GM18520 (cell line): Measurements from ENCODE around the gene ASAP3.

Source experiments
- ATAC-seq: cut with Tn5 transposase; IDR thresholded peaks from one replicate; pipeline ENCODE4 v1.9.1; 2021; ENCODE audit not compliant: unreplicated experiment

ASAP3 gene

DNA sequence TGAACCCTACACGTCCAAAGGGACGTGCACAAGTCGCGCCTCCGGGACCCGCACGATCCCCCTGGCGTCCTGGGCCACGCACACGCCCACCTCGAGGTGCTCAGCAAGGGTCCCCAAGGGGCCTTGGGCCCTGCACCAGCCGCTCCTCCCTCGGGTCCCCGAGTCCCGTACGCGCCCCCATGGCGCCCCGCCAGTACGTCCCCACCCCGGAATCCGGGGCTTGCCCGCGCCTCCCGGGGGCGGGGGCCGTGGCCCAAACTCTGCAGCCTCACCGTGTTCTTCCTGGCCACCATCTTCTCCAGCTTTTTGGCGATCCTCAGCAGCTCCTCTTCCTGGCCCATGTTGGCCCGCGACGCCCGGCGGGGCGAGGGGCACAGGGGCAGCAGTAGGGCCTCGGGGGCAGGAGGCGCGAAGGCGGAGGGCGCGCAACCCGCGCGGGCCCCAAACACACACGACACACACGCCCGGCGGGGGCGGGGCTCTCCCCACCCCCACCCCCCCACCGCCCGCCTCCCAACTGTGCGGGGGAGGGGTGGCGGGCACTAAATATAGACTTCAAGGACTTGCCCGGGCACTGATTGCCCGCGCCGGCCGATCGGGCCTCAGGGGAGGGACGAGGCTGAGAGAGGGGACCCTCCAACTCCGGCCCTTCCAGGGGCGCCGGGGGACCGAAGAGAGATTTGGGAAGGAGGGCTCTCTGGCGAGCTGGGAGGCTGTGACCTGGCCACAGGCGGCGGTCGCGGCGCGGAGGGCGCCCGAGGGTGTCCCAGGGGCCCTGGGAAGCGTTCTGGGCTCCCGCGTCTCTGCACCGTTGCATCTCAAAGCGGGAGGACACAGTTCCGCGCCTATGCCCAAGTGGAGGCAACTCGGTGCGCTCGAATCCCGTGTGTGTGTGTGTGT, 59.4 kb downstream of the ASAP3 start, which contains the start of gene TCEA3:
Gene TCEA3 (minus strand): TSS at position 456 of the 900 bp plus-strand sequence. CDS start 115 bp downstream, at position 341.
- no peak for ATAC-seq

DNA sequence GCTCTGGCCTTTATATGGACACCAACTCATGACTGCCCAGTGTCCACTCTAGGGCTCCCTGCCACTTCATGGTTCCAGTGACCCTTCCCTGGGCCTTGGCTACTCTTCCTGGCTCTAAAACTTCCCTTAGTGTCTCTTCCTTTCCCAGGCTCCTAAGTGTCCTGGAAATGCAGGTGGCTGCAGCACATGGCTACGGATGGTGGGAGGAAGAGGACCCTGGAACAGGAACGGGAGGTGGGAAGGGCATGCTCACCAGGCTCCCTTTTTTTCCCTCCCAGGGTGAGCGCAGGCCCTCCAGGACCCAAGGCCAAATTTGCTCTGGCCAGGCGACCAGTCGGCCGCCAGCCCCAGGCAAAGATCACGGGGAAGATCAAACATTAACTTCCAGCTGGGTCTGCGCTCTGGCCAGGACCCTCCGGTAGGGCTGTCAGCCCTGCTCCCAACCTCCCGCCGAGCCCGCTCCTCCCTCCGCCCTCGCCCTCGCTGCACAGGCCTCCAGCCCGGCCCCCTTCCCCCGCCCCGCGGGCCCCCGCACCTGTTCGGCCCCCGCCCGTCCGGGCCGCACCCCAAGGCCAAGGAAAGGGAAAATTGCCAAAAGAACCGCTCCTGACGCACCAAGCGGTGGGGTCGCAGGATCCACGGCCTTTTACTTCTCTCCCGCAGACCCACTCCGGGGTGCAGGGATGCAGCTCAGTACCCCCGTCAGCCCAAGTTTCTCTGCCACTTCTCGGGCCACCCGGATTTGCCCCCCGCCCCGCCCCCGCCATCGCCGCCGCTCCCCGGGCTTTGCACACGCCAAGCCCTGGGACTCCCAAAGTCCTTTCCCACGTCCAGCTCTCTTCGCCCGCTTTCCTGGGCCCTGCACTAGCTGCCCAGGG, 60.3 kb downstream of the ASAP3 start:
- no peak for ATAC-seq

DNA sequence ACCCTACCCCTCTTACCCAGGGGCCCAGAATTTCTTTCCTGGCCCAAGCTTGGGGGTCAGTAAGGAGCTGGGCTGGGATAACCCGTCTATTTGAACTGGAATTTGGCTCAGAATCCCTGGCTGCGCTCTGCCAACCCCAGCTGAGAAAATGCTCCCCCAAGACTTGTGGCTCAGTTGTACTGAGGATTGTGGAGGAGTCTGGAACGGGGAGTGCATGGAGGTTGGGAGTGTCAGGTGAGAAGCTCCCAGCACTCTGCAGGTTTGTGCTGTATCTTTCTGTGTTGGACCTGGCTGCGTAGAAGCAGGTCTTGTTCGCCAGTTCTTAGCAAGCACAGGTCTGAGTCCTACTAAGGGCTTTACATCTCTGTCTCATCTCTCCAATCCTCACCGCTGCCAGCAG, 61.0 kb downstream of the ASAP3 start:
- ATAC-seq = no peak

DNA sequence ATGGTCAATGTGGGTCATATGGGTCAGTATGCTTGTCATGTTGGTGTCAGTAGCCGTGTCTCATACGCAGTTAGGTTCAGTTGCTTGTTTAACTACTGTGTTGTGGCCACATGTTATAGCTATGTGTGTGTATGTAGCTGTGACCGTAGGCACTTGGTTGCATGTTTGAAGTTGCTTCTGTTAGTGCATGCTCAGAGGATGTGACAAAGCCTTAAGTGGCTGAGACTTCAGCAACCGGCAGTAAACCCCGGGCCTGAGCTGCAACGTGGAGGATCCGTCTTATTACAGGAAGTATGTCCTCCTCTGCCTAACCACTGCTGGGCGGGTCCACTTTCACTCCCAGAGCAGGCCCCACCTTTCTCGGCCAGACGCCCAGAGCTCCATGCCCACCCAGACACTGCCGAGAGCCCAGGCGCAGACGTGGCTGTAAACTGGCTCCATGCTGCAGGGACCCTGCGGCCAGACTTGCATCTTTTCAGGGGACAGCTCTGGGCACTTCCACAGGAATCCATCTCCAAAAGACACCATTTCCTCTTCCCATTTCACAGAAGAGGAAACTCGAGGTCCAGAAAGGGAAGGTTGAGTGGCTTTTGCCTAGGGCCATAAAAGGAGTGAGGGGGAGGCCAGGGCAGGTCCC, 61.6 kb downstream of the ASAP3 start:
- no peak for ATAC-seq

DNA sequence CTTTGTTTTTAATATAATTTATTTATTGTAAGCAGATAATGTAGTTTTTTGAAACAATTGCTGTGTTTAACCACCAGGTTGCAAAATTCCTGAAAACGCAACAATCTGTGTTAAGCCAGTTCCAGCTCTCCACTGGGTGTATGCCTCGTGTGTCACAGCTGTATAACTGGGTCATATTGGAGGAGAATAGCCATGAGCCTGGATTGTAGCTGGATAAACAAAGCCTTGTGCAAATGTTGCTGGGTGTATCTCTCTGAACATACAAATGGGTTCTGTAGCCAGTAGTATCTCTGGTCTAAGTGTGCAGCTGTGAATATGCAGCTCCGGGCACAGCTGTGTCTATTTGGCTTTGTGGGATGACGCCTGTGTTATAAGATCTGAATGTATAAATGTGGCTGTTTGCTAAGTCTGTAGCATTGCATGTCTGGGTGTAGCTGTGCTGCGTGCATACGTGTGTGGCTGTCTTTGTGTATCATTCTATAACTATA, 62.2 kb downstream of the ASAP3 start:
- no peak for ATAC-seq

DNA sequence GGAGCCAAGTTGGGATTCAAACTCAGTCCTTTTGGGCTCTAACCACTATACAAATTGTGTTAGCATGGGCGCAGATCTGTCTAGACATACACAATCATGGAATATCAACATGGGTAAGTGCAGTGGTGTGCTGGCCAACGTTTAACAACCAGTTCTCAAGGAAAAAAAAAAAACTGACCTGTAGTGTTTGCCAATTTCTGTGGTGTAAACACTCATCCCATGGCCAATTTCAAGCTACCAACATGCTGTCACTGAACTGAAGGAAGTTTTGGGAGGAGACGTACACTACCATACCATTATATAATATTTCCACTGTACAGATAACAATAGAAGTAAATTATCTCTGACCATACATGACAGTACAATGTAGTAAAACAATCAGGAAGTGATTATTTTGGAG, 62.6 kb downstream of the ASAP3 start:
- ATAC-seq = no peak

DNA sequence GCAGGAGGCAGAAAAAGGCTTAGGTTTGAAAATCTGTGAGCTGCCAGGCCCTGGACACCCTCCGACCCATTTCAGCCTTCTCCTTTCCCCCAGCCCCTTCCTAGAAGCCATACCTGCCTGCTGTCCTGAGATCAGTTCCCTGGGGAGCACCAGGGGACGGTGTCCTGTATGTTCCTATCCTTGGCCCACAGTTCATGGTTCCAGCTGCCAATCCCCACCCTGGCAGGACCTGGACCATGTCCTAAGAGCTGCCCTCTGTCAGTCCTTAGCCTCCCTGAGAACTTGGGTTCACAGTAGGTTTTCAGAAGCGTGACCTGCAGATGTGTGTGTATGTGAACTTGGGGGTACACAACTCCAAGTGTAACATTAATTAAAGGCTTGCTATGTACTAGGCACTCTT, 63.2 kb downstream of the ASAP3 start:
- no peak for ATAC-seq

DNA sequence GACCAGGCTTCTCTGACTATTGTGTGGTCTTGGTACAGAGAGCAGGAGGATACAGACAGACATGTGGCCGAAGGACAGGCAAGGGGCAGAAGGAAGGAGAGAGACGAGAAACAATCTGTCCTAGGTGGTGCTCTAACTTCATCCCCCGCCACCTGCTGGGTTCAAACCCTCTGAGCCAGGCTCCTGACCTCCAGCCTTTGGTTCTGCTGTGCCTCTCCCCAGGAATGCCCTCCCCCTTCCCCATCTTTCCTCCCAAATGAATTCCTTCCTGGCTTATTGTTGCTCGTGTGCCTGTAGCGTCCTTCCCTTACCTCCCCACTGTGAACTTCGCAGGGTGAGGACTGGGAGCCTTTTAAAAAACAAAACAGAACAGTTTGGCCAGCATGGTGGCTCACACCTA, 64.8 kb downstream of the ASAP3 start:
- ATAC-seq = no peak

DNA sequence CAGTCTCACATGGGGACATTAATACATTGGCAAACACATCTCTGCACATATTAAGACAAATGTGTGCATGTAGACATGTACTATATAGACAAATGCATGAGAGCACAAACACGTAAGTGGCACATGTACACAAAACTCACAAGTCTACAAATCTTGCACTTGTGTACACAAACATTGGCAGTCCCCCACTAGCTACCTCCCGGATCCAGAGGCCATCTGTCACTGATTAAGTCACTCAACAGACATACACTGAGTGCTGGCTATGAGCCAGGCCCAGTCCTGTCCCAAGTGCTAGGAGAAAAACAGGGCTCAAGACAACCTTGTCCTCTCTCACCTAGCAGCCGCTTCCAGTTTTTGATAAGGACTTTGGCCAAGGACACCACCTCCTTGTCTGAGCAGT, 66.4 kb downstream of the ASAP3 start:
- ATAC-seq = no peak

DNA sequence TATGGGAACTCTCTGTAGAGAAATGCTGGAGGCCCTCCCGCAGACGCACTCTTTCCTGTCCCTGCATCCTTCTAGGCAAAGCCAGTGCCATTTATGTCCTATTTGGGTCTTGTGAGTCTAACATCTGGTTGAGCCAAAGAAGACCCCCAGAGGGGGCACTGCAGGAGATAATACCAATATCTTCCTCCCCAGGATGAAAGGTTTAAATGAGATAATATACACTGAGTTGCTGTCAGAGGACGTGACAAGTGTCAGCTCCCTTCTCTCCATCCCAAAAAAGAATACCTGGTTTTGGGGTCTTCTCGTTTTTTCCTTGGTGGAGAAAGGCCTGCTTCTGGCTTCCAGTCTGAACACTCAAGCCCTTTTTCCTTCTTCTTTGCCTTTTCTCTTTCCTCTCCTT, 67.0 kb downstream of the ASAP3 start:
- ATAC-seq = no peak

DNA sequence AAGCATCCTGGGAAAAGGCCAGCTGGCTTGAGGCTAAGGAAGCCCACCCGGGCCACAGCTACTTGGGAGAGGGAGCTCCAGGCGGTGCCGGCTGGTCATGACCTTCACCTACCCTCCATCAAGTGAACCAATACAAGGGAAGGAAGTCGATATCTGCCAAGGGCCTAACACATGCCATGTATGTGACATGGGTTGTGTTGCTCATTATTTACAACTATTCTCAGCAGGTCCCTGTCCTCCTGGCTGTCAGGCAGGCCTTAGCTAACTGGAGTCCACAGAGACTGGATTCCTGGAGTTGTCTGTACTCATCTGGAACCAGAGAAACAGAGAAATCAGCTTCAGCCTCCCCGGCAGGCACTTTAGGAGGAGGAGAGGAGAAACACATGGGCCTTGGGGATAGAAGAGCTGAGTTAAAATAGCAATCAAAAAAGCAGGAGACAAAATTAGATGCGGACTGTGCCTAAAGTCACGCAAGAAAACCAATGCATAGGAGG, 75.1 kb downstream of the ASAP3 start:
- ATAC-seq = no peak

DNA sequence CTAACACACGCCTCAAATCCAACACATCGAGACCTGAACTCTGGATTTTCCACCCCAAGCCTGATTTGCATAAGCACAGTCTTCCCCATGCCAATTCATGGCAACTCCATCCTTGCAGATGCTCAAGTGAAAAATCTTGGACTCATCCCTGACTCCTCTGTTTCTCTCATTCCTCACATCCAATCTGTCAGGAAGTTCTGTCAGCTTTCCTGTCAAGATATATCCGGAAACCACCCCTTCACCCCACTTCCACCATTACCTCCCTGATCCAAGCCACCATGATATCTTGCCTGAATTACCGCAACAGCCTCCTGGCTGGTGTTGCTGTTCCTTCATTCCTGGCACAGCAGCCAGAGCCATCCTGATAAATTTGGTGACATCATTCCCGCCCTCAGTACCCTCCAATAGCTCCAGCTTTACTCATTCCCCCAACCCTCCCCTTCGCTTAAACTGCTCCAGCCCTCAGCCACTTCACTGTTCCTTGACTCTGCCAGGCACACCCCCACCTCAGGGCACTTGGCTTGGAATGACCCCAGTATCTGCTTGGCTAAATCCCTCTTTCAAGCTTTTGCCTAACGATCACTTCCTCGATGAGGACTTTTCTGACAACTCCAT, 76.9 kb downstream of the ASAP3 start:
- no peak for ATAC-seq

DNA sequence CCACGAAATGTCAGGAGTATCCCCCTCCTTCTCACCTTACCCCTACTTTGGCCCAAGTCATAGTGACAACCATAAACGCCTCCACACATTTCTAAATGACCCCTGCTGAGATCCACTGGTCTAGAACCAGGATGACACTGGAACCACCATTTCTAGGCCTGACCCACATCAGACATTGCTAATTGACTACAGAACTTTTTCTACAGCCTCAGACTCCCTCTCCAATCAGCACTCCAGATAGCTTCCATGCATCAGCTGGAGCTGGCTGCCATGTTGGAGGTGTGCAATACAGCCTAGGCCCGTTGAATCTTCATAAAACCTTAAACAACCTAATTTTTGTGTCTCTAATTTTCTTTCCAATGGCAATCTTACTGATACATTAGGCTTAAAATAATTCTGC, 78.0 kb downstream of the ASAP3 start:
- ATAC-seq = no peak

DNA sequence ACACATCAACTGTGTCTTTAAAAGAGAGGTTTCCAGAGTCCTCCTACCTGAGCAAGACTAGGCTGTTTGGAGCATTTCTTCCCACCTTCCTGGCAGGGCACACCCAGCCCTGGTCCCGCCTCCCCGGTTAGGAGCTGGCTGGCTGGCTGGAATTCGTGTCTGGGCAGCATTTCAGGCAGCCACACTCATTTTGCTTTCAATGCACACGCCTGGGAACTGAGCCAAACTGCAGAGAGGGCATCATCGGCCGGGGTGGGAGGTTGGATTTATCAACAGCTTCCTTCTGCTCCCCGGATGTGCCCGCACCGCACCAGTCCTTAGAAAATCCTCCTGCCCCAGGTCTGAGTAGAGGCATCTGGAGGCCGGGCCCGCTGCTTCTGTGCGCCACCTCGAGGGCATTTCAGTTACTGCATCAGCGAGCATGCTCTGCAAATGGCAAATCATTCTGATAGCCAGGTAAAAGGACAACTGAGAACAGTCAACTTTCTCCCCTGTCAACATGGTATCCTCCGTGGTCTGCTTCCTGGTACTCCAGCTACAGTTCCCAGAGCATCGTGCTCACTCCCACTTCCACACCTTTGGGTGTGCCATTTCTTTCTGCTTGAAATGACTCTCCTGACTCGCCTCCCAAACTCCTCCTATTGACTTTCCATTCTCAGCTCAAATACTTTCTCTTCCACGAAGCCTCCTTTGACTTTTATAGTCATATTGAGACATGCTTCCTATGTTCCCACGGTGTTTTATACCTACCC, 80.1 kb downstream of the ASAP3 start:
- no peak for ATAC-seq

DNA sequence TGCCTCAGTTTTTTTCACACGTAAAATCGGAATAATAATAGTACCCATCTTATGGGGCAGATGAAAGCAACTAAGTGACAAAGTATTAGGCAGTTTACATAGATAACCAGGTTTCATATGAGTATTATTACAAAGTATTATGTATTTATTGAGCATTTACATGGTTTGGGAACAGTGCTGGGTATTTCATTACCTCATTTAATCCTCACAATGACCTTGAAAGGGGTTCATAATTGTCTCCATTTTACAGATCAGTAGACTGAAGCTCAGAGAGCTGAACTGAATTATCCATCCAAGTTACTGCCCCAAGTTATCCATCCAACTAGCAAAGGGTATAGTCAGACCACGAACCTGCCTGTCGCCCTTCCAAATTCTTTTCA, 80.6 kb downstream of the ASAP3 start:
- no peak for ATAC-seq

DNA sequence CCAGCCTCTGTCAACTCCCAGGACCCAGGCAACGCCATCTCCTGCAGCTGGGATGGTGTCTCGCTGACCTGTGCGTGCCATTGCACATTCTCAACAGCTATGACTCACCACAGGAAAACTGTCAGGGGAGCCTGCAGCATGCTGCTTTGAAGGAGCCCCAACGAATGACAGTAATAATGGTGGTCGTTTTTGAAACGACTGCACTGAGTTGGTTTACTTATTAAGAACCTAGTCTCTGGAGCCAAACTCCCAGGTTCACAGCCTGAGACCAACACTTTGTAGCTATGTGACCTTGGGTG, 81.0 kb downstream of the ASAP3 start:
- ATAC-seq = no peak

DNA sequence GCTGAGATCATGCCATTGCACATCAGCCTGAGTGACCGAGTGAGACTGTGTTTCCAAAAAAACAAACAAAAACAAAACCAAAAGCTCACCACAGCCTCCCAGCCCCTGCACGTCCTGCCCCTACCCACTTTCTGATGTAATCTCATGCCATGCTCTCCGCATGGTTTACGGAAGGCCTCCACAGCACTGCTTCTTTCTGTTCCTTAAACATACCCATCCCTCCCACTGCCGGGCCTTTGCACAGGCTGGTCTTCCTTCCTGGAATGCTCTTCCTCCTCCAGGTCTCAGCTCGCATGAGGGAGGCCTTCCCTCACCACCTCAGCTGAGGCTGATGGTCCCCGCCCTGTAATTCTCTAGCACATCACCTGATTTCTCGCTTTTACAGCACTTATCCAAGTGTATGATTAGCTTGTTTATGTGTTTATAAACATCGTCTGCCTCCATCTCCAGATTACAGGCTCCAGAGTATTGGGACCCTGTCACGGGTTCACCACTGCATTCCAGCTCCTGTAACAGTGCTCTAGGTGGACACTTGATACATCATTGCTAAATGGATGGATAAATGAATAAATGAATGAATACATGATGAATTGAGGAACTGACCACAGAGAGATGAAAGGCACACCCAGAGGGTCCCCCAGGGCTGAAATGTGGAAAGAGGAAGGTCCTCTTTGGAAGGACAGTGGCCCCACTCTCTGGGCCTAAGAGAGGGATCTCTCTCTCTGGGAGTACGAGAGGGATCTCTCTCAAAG, 81.5 kb downstream of the ASAP3 start:
- no peak for ATAC-seq

DNA sequence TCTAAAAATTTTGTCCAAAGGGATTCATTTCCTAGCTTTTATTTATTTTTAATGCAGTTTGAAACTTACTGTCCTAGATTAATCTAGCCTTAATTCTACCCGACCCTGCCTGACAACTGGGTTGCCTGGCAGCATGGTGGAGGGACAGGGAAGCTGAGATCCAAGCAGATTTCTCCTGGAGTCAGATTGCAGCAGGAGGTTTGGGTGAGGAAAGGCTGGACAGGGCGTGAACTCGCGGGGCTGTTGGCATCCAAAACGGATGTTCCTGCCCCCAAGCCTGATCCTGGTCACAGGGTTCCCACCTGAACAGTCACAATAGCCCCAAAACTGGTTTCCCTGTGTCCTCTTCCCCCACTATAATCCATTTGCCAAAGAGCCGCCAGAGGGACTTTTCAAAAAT, 82.7 kb downstream of the ASAP3 start:
- no peak for ATAC-seq

DNA sequence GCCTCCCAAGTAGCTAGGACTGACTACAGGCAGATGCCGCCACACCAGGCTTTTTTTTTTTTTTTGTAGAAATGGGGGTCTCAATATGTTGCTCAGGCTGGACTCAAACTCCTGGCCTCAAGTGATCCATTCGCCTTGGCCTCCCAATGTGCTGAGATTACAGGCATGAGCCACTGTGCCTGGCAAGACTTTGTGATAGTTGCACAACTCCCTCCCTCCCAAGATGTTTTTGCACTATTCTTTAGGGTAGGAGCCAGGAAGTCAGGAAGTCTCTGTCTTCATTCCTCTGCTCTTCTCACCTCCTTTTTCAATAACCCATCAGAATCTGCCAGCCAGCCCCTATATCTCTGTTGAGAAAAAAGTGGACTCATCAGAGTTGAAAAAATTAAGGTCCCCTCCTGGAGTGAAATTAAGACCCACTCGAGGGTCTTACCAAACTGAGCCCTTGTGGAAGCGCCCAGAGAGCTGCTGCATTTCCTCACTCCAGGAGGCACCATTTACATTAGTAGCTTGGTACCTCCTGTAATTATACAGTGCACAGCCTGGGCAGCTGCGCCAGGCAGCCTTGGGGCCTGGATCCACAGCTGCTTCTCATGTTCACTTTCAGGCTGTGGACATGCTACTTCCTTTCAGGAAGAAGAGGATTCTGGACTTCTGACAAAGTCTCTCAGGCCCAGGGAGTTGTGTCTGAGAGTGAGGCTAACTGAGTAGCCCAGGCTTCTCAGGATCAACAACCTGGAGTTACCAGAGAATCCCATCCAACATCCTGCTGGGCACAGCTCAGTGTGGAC, 83.5 kb downstream of the ASAP3 start:
- ATAC-seq = no peak
